Kidney epithelial cell (primary cell): ENCODE data around the gene OR5AS1. TPM values are rescaled to one million over a fixed set of nuclear protein-coding genes. Genes with fewer than 3 reads are reported as not detected.

Source experiments
- DNase-seq: peaks from one replicate; pipeline ENCODE4 v3.0.0-alpha.2; 2010; ENCODE audit warnings: low read depth
- H3K27me3 ChIP-seq: 2 replicates; pipeline ENCODE4 v1.6.0; 2011; ENCODE audit warnings: low read length; ENCODE audit not compliant: control insufficient read depth, insufficient read depth
- H3K36me3 ChIP-seq: 2 replicates; pipeline ENCODE4 v1.5.1; 2011; ENCODE audit warnings: low read length; ENCODE audit not compliant: control insufficient read depth, insufficient read depth
- H3K4me3 ChIP-seq: 2 replicates; pipeline ENCODE4 v1.5.1; 2011; ENCODE audit warnings: low read depth, mild to moderate bottlenecking, control low read depth, low read length
- total RNA-seq: library from RNA; depleted of rRNA; stranded (reverse); fragments of >200 nt; gene quantifications from 2 replicates; pipeline ENCODE4 v1.2.3, GENCODE V29; 2015
- TF ChIP-seq, protein P1 (sequence below): IDR thresholded peaks from 2 replicates; pipeline ENCODE4 v1.5.1; 2011; ENCODE audit warnings: mild to moderate bottlenecking, moderate library complexity, low read length, control low read depth, inconsistent platforms; ENCODE audit not compliant: insufficient read depth, poor library complexity, severe bottlenecking

The OR5AS1 gene
- not detected in 2 replicates for total RNA-seq

DNA sequence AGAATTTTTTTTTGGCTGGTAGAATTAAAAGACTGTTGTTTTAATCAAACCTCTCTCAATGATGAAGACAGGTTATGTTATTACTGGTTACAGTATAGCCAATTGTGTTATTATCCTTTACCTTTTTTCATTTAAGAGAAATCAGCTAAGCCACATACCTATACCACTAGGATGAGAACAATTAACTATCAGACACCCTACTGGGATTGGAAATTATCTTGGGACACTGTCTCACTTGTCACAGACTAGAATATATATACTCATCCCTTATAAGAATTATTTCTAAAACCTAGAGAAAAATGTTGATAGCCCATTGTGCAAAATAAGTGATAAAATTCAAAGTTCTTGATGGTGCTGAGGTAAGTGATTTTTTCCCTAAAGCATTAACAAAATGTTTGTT lies at the start of gene OR5AS1:
Gene OR5AS1 (plus strand): TSS at position 301 of the 400 bp plus-strand sequence. CDS start 2,765 bp downstream, outside the sequence.
- TF ChIP-seq, protein P1, sequence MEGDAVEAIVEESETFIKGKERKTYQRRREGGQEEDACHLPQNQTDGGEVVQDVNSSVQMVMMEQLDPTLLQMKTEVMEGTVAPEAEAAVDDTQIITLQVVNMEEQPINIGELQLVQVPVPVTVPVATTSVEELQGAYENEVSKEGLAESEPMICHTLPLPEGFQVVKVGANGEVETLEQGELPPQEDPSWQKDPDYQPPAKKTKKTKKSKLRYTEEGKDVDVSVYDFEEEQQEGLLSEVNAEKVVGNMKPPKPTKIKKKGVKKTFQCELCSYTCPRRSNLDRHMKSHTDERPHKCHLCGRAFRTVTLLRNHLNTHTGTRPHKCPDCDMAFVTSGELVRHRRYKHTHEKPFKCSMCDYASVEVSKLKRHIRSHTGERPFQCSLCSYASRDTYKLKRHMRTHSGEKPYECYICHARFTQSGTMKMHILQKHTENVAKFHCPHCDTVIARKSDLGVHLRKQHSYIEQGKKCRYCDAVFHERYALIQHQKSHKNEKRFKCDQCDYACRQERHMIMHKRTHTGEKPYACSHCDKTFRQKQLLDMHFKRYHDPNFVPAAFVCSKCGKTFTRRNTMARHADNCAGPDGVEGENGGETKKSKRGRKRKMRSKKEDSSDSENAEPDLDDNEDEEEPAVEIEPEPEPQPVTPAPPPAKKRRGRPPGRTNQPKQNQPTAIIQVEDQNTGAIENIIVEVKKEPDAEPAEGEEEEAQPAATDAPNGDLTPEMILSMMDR, result no peak
- H3K4me3 ChIP-seq, result no peak within 1 kb of the TSS
- no peak for DNase-seq
- no peaks in the 10 kb centered on the region for H3K27me3 ChIP-seq
- no peaks in the 10 kb centered on the region for H3K36me3 ChIP-seq

DNA sequence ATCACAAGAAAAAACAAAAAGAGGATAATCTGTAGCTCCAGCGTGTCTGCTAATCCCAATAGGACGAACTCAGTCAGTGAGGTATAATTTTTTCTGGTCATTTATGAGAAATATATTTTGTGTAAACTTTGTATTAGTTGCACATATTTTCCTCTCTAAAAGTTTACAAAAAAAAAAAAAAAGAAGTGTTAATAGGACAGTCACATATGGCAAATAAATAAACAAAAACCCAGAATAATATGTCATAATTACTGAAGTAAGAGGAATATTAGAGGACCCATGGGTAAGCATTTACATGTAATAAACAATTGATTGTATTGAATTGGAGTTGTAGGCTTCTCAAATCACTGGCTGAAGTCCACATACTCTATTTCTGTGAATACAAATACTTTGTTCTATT lies 32.9 kb upstream of the OR5AS1 start, which contains the start of gene OR5F1:
Gene OR5F1 (minus strand): TSS at position 101 of the 400 bp plus-strand sequence. CDS start 0 bp downstream, at position 101.
- no peak within 1 kb of the TSS for H3K4me3 ChIP-seq
- TF ChIP-seq, protein P1, result no peak

DNA sequence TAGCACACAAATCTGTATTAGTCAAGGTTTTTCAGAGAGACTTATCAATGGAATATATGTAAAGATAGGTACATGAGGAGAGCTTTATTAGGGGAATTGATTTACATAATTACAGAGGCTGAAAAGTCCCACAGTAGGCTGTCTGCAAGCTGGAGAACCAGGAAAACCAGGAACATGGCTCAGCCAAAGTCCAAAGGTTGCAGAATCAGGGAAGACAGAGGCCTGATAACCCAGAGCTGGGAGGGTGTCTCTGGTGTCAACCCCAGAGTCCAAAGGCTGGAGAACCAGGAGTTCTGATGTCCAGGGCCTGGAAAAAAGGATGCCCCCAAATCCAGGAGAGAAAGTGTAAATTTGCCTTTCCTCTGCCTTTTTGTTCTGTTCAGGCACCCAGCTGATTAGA lies 16.7 kb upstream of the OR5AS1 start:
- TF ChIP-seq, protein P1, result no peak
- H3K36me3 ChIP-seq, result no peaks in the 10 kb centered on the region
- H3K4me3 ChIP-seq, result no peak overlapping the region
- DNase-seq, result no peak
- H3K27me3 ChIP-seq, result no peaks in the 10 kb centered on the region

More for the DNA sequence above, 32.9 kb upstream of the OR5AS1 start, which contains the start of gene OR5F1:
- H3K27me3 ChIP-seq, result no peaks in the 10 kb centered on the region
- no peak for DNase-seq
- H3K36me3 ChIP-seq, result no peaks in the 10 kb centered on the region

DNA sequence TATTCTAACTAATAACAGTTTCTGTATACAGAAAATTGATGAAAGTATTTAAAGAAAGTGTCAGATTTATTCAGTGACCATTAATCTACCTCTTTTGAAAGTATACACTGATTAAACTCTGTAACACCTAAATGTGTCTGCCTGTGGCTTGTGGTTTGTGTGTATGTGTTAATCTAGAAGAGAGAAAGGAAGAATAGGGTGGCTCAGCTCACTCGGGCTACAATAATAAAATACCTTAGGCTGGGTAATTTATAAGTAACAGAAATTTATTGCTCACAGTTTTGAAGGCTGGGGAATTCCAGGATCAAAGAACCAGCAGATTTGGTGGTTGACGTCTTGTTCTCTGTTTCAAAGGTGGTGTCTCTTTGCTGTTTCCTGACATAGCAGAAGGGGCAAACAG lies 13.6 kb upstream of the OR5AS1 start:
- no peak overlapping the region for H3K4me3 ChIP-seq
- no peaks in the 10 kb centered on the region for H3K36me3 ChIP-seq
- no peaks in the 10 kb centered on the region for H3K27me3 ChIP-seq
- no peak for DNase-seq
- TF ChIP-seq, protein P1, result no peak

DNA sequence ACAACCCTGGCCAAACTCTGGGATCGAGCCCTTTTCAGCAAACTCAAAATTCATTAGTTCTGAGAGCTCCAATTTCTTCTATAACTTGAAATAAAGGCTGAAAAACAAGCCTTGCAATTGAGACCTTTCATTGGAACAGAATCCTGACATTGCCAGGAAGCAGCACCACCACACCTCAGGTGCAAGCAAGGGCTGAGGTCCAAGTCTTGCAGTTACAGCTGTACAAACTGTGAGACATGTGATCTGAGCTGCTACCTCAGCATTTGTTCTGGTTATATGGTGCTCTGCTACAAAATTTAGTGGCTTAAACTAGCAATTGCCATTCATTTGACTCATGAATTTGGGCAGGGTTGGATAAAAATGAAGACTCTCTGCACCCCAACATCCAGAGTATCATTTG lies 18.1 kb downstream of the OR5AS1 start:
- Histone ChIP-seq H3K36me3 (no peaks in the 10 kb centered on the region), H3K4me3 (no peak overlapping the region), H3K27me3 (no peaks in the 10 kb centered on the region)
- no peak for DNase-seq
- TF ChIP-seq, protein P1, result no peak

DNA sequence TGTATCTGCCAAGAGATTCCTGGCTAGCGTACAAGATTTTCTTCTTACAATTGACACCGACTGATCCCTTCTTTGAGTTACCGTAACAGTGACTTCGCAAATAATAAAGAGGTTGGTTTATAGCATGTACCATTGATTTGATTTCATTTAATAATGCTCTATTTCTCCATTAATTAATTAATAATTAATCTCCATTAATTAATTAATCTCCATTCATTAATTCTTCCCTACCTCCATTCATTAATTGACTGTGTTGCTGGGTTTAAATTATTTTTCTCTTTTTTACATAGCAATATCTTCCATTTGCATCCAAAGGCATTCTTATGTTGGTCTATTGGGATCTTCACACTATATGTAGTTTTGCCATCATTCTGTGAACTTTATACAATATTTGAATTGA lies 21.0 kb downstream of the OR5AS1 start:
- TF ChIP-seq, protein P1, result no peak
- Histone ChIP-seq H3K4me3 (no peak overlapping the region), H3K36me3 (no peaks in the 10 kb centered on the region), H3K27me3 (no peaks in the 10 kb centered on the region)
- DNase-seq, result no peak
